Astrocyte (in vitro differentiated cells and primary cell): ENCODE results near the gene SLC7A8.

Experiments used
- EZH2 ChIP-seq: IDR thresholded peaks from 2 replicates; pipeline ENCODE4 v1.6.1; 2012; ENCODE audit warnings: mild to moderate bottlenecking, low read length, inconsistent platforms; ENCODE audit not compliant: insufficient read depth
- TF ChIP-seq, protein P1 (sequence below): IDR thresholded peaks from 2 replicates; pipeline ENCODE4 v1.5.1; 2011; ENCODE audit warnings: low read depth, mild to moderate bottlenecking, inconsistent platforms, low read length, moderate library complexity; ENCODE audit not compliant: insufficient read depth

GRCh38 chr14:23132970-23133369 is 50.5 kb downstream of the SLC7A8 start:
- TF ChIP-seq, protein P1, sequence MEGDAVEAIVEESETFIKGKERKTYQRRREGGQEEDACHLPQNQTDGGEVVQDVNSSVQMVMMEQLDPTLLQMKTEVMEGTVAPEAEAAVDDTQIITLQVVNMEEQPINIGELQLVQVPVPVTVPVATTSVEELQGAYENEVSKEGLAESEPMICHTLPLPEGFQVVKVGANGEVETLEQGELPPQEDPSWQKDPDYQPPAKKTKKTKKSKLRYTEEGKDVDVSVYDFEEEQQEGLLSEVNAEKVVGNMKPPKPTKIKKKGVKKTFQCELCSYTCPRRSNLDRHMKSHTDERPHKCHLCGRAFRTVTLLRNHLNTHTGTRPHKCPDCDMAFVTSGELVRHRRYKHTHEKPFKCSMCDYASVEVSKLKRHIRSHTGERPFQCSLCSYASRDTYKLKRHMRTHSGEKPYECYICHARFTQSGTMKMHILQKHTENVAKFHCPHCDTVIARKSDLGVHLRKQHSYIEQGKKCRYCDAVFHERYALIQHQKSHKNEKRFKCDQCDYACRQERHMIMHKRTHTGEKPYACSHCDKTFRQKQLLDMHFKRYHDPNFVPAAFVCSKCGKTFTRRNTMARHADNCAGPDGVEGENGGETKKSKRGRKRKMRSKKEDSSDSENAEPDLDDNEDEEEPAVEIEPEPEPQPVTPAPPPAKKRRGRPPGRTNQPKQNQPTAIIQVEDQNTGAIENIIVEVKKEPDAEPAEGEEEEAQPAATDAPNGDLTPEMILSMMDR: no peak
- TF ChIP-seq EZH2: no peak
